Hepatocyte (in vitro differentiated cells): ENCODE measurements around the gene MUC4. TPM values are rescaled to one million over a fixed set of nuclear protein-coding genes. Genes with fewer than 3 reads are reported as not detected.
"Not testable (repeated sequence)": the region's sequence is repeated elsewhere in the genome, so short reads cannot be mapped to it uniquely, and the experiment has no call there.

Experiments used
- DNase-seq: peaks from one replicate; pipeline ENCODE4 v3.0.0-alpha.2; 2016; ENCODE audit warnings: low spot score
- H2AFZ ChIP-seq: fragments of 200-600 bp; sonication (generic); 2 replicates; pipeline ENCODE4 v1.6.0; 2016; ENCODE audit warnings: antibody characterized with exemption, mild to moderate bottlenecking
- H3K27ac ChIP-seq: fragments of 200-600 bp; sonication (generic); 2 replicates; pipeline ENCODE4 v1.5.1; 2016; ENCODE audit warnings: mild to moderate bottlenecking
- H3K27me3 ChIP-seq: fragments of 200-600 bp; sonication (generic); 2 replicates; pipeline ENCODE4 v1.6.1; 2016
- H3K36me3 ChIP-seq: fragments of 200-600 bp; sonication (generic); replicated peaks from 2 replicates; pipeline ENCODE4 v1.5.1; 2016; ENCODE audit warnings: low read depth; ENCODE audit not compliant: insufficient read depth
- H3K4me1 ChIP-seq: fragments of 200-600 bp; sonication (generic); 2 replicates; pipeline ENCODE4 v1.5.1; 2016; ENCODE audit warnings: mild to moderate bottlenecking, moderate library complexity; ENCODE audit not compliant: insufficient read depth
- H3K4me2 ChIP-seq: fragments of 200-600 bp; sonication (generic); 2 replicates; pipeline ENCODE4 v1.6.0; 2016
- H3K4me3 ChIP-seq: fragments of 200-600 bp; sonication (generic); 2 replicates; pipeline ENCODE4 v1.5.1; 2016; ENCODE audit warnings: mild to moderate bottlenecking
- H3K79me2 ChIP-seq: fragments of 200-600 bp; sonication (generic); 2 replicates; pipeline ENCODE4 v1.6.0; 2017; ENCODE audit warnings: mild to moderate bottlenecking
- H3K9me2 ChIP-seq: fragments of 200-600 bp; sonication (generic); replicated peaks from 2 replicates; pipeline ENCODE4 v1.6.0; 2017; ENCODE audit warnings: mild to moderate bottlenecking; ENCODE audit not compliant: insufficient read depth
- H3K9me3 ChIP-seq: fragments of 200-600 bp; sonication (generic); 2 replicates; pipeline ENCODE4 v1.5.1; 2016; ENCODE audit warnings: low read depth, mild to moderate bottlenecking
- H4K20me1 ChIP-seq: fragments of 200-600 bp; sonication (generic); 2 replicates; pipeline ENCODE4 v1.6.0; 2016; ENCODE audit warnings: mild to moderate bottlenecking; ENCODE audit not compliant: insufficient read depth, poor library complexity, severe bottlenecking
- CTCF ChIP-seq: fragments of 200-600 bp; sonication (generic); IDR thresholded peaks from 2 replicates; pipeline ENCODE4 v1.5.1; 2016; ENCODE audit warnings: antibody characterized with exemption, mild to moderate bottlenecking; ENCODE audit not compliant: poor library complexity
- EZH2 ChIP-seq: fragments of 200-600 bp; sonication (generic); IDR thresholded peaks from 2 replicates; pipeline ENCODE4 v1.6.1; 2016; ENCODE audit warnings: antibody characterized with exemption, mild to moderate bottlenecking, borderline replicate concordance
- EZH2phosphoT487 ChIP-seq: fragments of 200-600 bp; sonication (generic); IDR thresholded peaks from one replicate; pipeline ENCODE4 v1.6.1; 2018; ENCODE audit warnings: antibody characterized with exemption, mild to moderate bottlenecking, low read depth, moderate library complexity; ENCODE audit not compliant: unreplicated experiment, severe bottlenecking
- WGBS: methylation state at CpG from one replicate; pipeline ENCODE4 v1.1.6; 2016; ENCODE audit warnings: low lambda C conversion rate; ENCODE audit errors: missing lambda C conversion rate; 5-methylcytosine and 5-hydroxymethylcytosine counted together
- polyA plus RNA-seq: library from polyadenylated mRNA; unstranded; fragments of >200 nt; fragmentation: Nextera tagmentation; extraction: Ambion mirVana; gene quantifications from 2 replicates; pipeline ENCODE4 v1.2.1, GENCODE V29; 2016
- total RNA-seq: library from RNA; depleted of rRNA; stranded (reverse); fragments of >200 nt; gene quantifications from 2 replicates; pipeline ENCODE4 v1.2.3, GENCODE V29; 2014

MUC4 gene
- total and polyA plus RNA-seq, 2 experiments from 2014 or later: 0.89 to 1.7 TPM

- H3K4me2 ChIP-seq: no peak overlapping the region
- no peak for TF ChIP-seq EZH2
- TF ChIP-seq EZH2phosphoT487: no peak
- TF ChIP-seq CTCF: no peak
- no peaks in the 10 kb centered on the region for H3K4me1 ChIP-seq
- no peak for DNase-seq
- H3K9me2 ChIP-seq: no peaks in the 10 kb centered on the region
- H3K27ac ChIP-seq: no peak overlapping the region
- H3K27me3 ChIP-seq: no peaks in the 10 kb centered on the region
- no peaks in the 10 kb centered on the region for H3K79me2 ChIP-seq
- no peaks in the 10 kb centered on the region for H3K9me3 ChIP-seq
- H3K36me3 ChIP-seq: no peaks in the 10 kb centered on the region
- 84% methylated on average over 16 of the region's 16 CpGs for WGBS
- no peaks in the 10 kb centered on the region for H4K20me1 ChIP-seq
- H2AFZ ChIP-seq: no peak overlapping the region
- H3K4me3 ChIP-seq: no peak overlapping the region
Measured at GRCh38 chr3:195735036-195735695, 76.6 kb downstream of the MUC4 start.

- peaks cover 11% of the 10 kb centered on the region for H3K4me1 ChIP-seq
- H3K4me2 ChIP-seq: no peak overlapping the region
- DNase-seq: no peak
- H3K9me2 ChIP-seq: no peaks in the 10 kb centered on the region
- WGBS: 77% methylated on average over 12 of the region's 12 CpGs
- no peak overlapping the region for H3K27ac ChIP-seq
- no peaks in the 10 kb centered on the region for H3K27me3 ChIP-seq
- H4K20me1 ChIP-seq: no peaks in the 10 kb centered on the region
- no peaks in the 10 kb centered on the region for H3K79me2 ChIP-seq
- H3K4me3 ChIP-seq: no peak overlapping the region
- TF ChIP-seq EZH2: no peak
- no peak for TF ChIP-seq CTCF
- no peak for TF ChIP-seq EZH2phosphoT487
- H3K36me3 ChIP-seq: no peaks in the 10 kb centered on the region
- no peak overlapping the region for H2AFZ ChIP-seq
- H3K9me3 ChIP-seq: no peaks in the 10 kb centered on the region
Measured at GRCh38 chr3:195732940-195733339, 78.8 kb downstream of the MUC4 start.

GRCh38 chr3:195731356-195731905 lies 80.3 kb downstream of the MUC4 start:
- H3K9me3 ChIP-seq: no peaks in the 10 kb centered on the region
- H3K36me3 ChIP-seq: no peaks in the 10 kb centered on the region
- WGBS: 89% methylated on average over 11 of the region's 11 CpGs
- no peak overlapping the region for H3K27ac ChIP-seq
- no peaks in the 10 kb centered on the region for H3K9me2 ChIP-seq
- no peak overlapping the region for H3K4me2 ChIP-seq
- H3K27me3 ChIP-seq: no peaks in the 10 kb centered on the region
- H3K4me1 ChIP-seq: peaks cover 18% of the 10 kb centered on the region
- no peak for TF ChIP-seq EZH2
- TF ChIP-seq EZH2phosphoT487: no peak
- no peak overlapping the region for H3K4me3 ChIP-seq
- no peaks in the 10 kb centered on the region for H3K79me2 ChIP-seq
- H4K20me1 ChIP-seq: no peaks in the 10 kb centered on the region
- no peak for DNase-seq
- no peak overlapping the region for H2AFZ ChIP-seq

- H4K20me1 ChIP-seq: no peaks in the 10 kb centered on the region
- H3K9me2 ChIP-seq: no peaks in the 10 kb centered on the region
- H3K27ac ChIP-seq: peak overlapping the region; percentile 49
- no peak for TF ChIP-seq EZH2
- H3K4me3 ChIP-seq: no peak overlapping the region
- H3K4me1 ChIP-seq: peaks cover 18% of the 10 kb centered on the region
- H3K27me3 ChIP-seq: no peaks in the 10 kb centered on the region
- WGBS: 90% methylated on average over 18 of the region's 18 CpGs
- H3K36me3 ChIP-seq: no peaks in the 10 kb centered on the region
- H3K4me2 ChIP-seq: no peak overlapping the region
- no peak for DNase-seq
- no peak overlapping the region for H2AFZ ChIP-seq
- no peaks in the 10 kb centered on the region for H3K79me2 ChIP-seq
- no peaks in the 10 kb centered on the region for H3K9me3 ChIP-seq
Measured at GRCh38 chr3:195729476-195730251, 82.1 kb downstream of the MUC4 start.

GRCh38 chr3:195728789-195729188 lies 82.9 kb downstream of the MUC4 start:
- not testable (repeated sequence) for H3K4me2 ChIP-seq, H3K79me2 ChIP-seq, H3K36me3 ChIP-seq, H3K4me3 ChIP-seq, H3K9me3 ChIP-seq, H4K20me1 ChIP-seq, DNase-seq, H3K27me3 ChIP-seq, H3K9me2 ChIP-seq
- Histone ChIP-seq H2AFZ (peak overlapping the region; percentile 3), H3K27ac (peak overlapping the region; percentile 49), H3K4me1 (peaks cover 18% of the 10 kb centered on the region)
- 64% methylated on average over 5 of the region's 5 CpGs for WGBS
